K562 (cell line): ENCODE measurements around the gene FCGR3A. TPM values are rescaled to one million over a fixed set of nuclear protein-coding genes. Genes with fewer than 3 reads are reported as not detected.

Source experiments
- BRCA1 ChIP-seq, 2 experiments: fragments of 450-650 bp in 1 of 2; sonication (generic) in 1 of 2; formaldehyde crosslinking in 1 of 2; IDR thresholded peaks; 2 replicates each; pipeline versions ENCODE4 v1.5.0 to v1.6.1; 2017 to 2020; ENCODE audit warnings: mild to moderate bottlenecking in 1 of 2, missing genetic modification reagents in 1 of 2
- BRF1 ChIP-seq: IDR thresholded peaks from 3 replicates; pipeline ENCODE4 v1.6.1; 2011; ENCODE audit warnings: borderline replicate concordance, mild to moderate bottlenecking; ENCODE audit not compliant: insufficient read length; ENCODE audit errors: extremely low read depth
- ETV6 ChIP-seq, 3 experiments: fragments of 150-350 bp in 1 of 3; sonication (generic) in 1 of 3; formaldehyde crosslinking in 1 of 3; IDR thresholded peaks; 2 replicates each; pipeline versions ENCODE4 v1.6.1 to v1.8.0; 2014 to 2022; ENCODE audit warnings: borderline replicate concordance in 2 of 3, low read depth in 2 of 3, antibody characterized with exemption in 1 of 3, low read length in 1 of 3, mild to moderate bottlenecking in 1 of 3, missing genetic modification reagents in 1 of 3
- HDAC2 ChIP-seq: fragments of 450-650 bp; IDR thresholded peaks from 2 replicates; pipeline ENCODE4 v1.6.1; 2016; ENCODE audit warnings: mild to moderate bottlenecking
- KDM4B ChIP-seq, 2 experiments: fragments of 450-650 bp in 1 of 2; sonication (generic) in 1 of 2; IDR thresholded peaks; 2 replicates each; pipeline ENCODE4 v1.6.1; 2016 to 2017; ENCODE audit warnings: borderline replicate concordance in 2 of 2, antibody characterized with exemption in 1 of 2, low read depth in 1 of 2, mild to moderate bottlenecking in 1 of 2
- KHSRP ChIP-seq: fragments of 450-650 bp; IDR thresholded peaks from 2 replicates; pipeline ENCODE4 v1.6.1; 2017
- NFIC ChIP-seq: fragments of 450-650 bp; IDR thresholded peaks from 2 replicates; pipeline ENCODE4 v1.6.1; 2017; ENCODE audit warnings: mild to moderate bottlenecking, inconsistent platforms
- RBM34 ChIP-seq: fragments of 200-400 bp; formaldehyde crosslinking; IDR thresholded peaks from 2 replicates; pipeline ENCODE4 v1.6.1; 2018; ENCODE audit warnings: low read length, borderline replicate concordance; ENCODE audit not compliant: insufficient read depth
- SAFB ChIP-seq: fragments of 200-400 bp; formaldehyde crosslinking; IDR thresholded peaks from 2 replicates; pipeline ENCODE4 v1.6.1; 2017; ENCODE audit warnings: low read depth, low read length, borderline replicate concordance
- SMC3 ChIP-seq: conservative IDR thresholded peaks from 2 replicates; pipeline ENCODE4 v1.6.1; 2011; ENCODE audit warnings: low read depth, low read length, improper control_type of control experiment; ENCODE audit not compliant: insufficient read depth
- SRF ChIP-seq, 2 experiments: fragments of 250-450, 450-650 bp in 1 of 2; sonication (Bioruptor Pico) in 1 of 2; sonication (generic) in 1 of 2; formaldehyde crosslinking; IDR thresholded peaks; 2 replicates each; pipeline versions ENCODE4 v1.5.0 to v1.5.1; 2020 to 2022; ENCODE audit warnings: mild to moderate bottlenecking in 1 of 2, missing genetic modification reagents in 1 of 2
- SRSF1 ChIP-seq: fragments of 200-400 bp; formaldehyde crosslinking; IDR thresholded peaks from 2 replicates; pipeline ENCODE4 v1.6.1; 2017; ENCODE audit warnings: mild to moderate bottlenecking, low read depth, low read length, moderate library complexity
- SRSF7 ChIP-seq: fragments of 200-400 bp; formaldehyde crosslinking; optimal IDR thresholded peaks from 2 replicates; pipeline ENCODE3; 2017; ENCODE audit warnings: mild to moderate bottlenecking, low read depth, low read length
- TCF7L2 ChIP-seq: fragments of 150-350 bp; IDR thresholded peaks from 2 replicates; pipeline ENCODE4 v1.6.1; 2016; ENCODE audit warnings: low read depth, mild to moderate bottlenecking, low read length, moderate library complexity
- TEAD4 ChIP-seq, 2 experiments: sonication (generic) in 1 of 2; formaldehyde crosslinking in 1 of 2; IDR thresholded peaks; 2 replicates each; pipeline versions ENCODE4 v1.6.1 to v1.8.0; 2012 to 2022; ENCODE audit warnings: borderline replicate concordance in 1 of 2, inconsistent platforms in 1 of 2, low read length in 1 of 2, mild to moderate bottlenecking in 1 of 2, missing genetic modification reagents in 1 of 2
- TFAM ChIP-seq: fragments of 250-450 bp; sonication (Bioruptor Pico); conservative IDR thresholded peaks from 2 replicates; pipeline ENCODE4 v1.5.0; 2021; ENCODE audit warnings: mild to moderate bottlenecking, moderate library complexity
- ZNF282 ChIP-seq: sonication (generic); formaldehyde crosslinking; IDR thresholded peaks from 2 replicates; pipeline ENCODE4 v1.8.1; 2023; ENCODE audit warnings: missing genetic modification reagents
- polyA plus RNA-seq, 8 experiments: library from polyadenylated mRNA; depleted of rRNA in 4 of 8; stranded (reverse) in 5 of 8; unstranded in 3 of 8; fragments of >200 nt; fragmentation: Nextera tagmentation in 2 of 8; fragmentation: Illumina TruSeq in 1 of 8; extraction: Ambion mirVana in 2 of 8; extraction: Trizol in 1 of 8; gene quantifications; 2 replicates each; pipeline versions ENCODE4 v1.2.1 to v1.2.3, GENCODE V29; 2011 to 2014; ENCODE audit warnings: inconsistent platforms in 1 of 8, missing spikeins in 1 of 8
- total RNA-seq, 7 experiments: library from RNA; depleted of rRNA in 6 of 7; stranded (reverse); fragments of >200 nt in 6 of 7; fragmentation: Illumina TruSeq in 2 of 7; extraction: Trizol in 2 of 7; gene quantifications; 2 replicates each; pipeline versions ENCODE4 v1.2.1 to v1.2.3, GENCODE V29; 2011 to 2021; ENCODE audit warnings: low replicate concordance in 1 of 7

Gene FCGR3A
- total and polyA plus RNA-seq, 9 of the 15 experiments (the other 6 are each of a cell fraction or from before 2014, with no cell fraction given) = 0.04 to 0.29 (median 0.14) TPM; not detected in 3

DNA sequence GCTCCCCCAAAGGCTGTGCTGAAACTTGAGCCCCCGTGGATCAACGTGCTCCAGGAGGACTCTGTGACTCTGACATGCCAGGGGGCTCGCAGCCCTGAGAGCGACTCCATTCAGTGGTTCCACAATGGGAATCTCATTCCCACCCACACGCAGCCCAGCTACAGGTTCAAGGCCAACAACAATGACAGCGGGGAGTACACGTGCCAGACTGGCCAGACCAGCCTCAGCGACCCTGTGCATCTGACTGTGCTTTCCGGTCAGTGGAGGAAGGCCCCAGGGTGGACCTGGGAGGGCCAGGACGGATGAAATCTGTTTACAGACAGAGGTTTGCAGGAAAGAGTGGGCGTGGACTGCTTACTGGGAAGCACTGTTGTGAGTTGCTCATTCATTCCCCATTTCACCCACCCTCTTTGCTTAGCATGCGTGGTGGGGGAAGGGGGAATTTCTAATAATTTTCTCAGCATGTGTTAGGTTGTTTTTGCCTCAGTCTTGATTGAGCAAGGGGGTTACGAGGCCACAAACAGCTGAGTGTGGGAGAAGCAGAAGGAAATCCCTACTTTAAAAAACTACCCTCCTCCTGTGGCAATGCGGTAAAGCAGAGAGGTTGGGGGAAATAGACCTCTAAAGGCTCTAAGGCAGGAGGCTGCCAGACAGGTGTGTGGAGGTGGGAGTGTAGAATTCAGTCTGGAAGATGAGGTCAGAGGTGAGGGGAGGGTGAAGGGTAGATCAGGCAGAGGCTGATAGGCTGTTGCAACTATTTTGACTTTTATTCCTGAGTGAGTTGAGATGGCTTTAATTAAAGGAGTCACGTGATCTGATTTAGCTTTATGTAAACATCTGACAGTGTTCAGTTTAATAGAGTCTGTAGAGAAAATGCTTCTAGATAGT is 43.0 kb downstream of the FCGR3A start (continued):
- TF ChIP-seq SAFB = no peak
- TF ChIP-seq TFAM (CRISPR knock-in tag) = no peak
- no peak for TF ChIP-seq ETV6 (IDR thresholded peaks at IDR 0.05; ENCODE audit: borderline replicate concordance in 1 of 2, low read depth in 2 of 2, low read length in 1 of 2)
- TF ChIP-seq ETV6 (CRISPR knock-in tag; IDR thresholded peaks at IDR 0.05; ENCODE audit: borderline replicate concordance) = no peak
- TF ChIP-seq TEAD4 (IDR thresholded peaks at IDR 0.05; ENCODE audit: low read length) = 0 out of 2 replicates have a peak, but pooled peaks have one; percentile 9
- TF ChIP-seq TEAD4 (CRISPR knock-in tag; IDR thresholded peaks at IDR 0.05; ENCODE audit: borderline replicate concordance) = no peak
- TF ChIP-seq SRSF1 = no peak
- no peak for TF ChIP-seq RBM34
- no peak for TF ChIP-seq SMC3
- no peak for TF ChIP-seq SRSF7
- TF ChIP-seq KDM4B (IDR thresholded peaks at IDR 0.05; ENCODE audit: borderline replicate concordance in 2 of 2, low read depth in 1 of 2) = no peak
- 0 out of 2 replicates have a peak, but pooled peaks have one; percentile 5 for TF ChIP-seq NFIC
- TF ChIP-seq KHSRP = no peak
- 0 out of 4 replicates have a peak, but pooled peaks of 1 of the 2 experiments have one; percentile 51 for TF ChIP-seq SRF (CRISPR knock-in tag; IDR thresholded peaks at IDR 0.05)
- no peak for TF ChIP-seq ZNF282 (CRISPR knock-in tag)
- TF ChIP-seq TCF7L2 = no peak
- TF ChIP-seq BRCA1 (IDR thresholded peaks at IDR 0.05) = no peak
- TF ChIP-seq BRCA1 (CRISPR knock-in tag; IDR thresholded peaks at IDR 0.05) = no peak
- TF ChIP-seq BRF1 = no peak
- 0 out of 2 replicates have a peak, but pooled peaks have one; percentile 61 for TF ChIP-seq HDAC2
- TF ChIP-seq, all 486 proteins: peak for 58
